COLO668 (cell line): ENCODE data around the gene ADCY7.

ENCODE experiments used
- DNase-seq: peaks from one replicate; lab custom pipeline; 2025; ENCODE audit not compliant: unreplicated experiment; lab: John Stamatoyannopoulos, UW

ADCY7 gene

GRCh38 chr16:50310308-50311133, 44.2 kb downstream of the ADCY7 start:
- DNase-seq: no peak

DNA sequence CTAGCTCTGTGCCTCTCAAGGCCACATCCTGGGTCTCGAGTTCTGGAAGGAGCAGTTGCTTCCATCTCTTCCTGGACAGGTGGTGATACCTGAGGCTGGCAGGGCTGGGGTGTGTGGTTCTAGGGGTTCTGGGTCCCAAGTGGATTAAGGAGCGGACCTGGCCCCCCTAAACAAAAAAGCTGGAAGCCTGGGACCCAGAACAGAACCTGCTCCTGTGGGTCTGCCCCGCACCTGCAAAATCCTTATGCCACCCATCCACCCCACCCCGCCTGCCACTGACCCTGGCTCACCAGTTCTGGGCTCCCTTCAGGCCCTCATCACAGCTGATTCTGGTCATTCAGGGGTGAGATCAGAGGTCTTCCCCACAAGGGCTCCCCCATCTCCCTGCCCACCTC, 44.8 kb downstream of the ADCY7 start:
- DNase-seq: no peak

DNA sequence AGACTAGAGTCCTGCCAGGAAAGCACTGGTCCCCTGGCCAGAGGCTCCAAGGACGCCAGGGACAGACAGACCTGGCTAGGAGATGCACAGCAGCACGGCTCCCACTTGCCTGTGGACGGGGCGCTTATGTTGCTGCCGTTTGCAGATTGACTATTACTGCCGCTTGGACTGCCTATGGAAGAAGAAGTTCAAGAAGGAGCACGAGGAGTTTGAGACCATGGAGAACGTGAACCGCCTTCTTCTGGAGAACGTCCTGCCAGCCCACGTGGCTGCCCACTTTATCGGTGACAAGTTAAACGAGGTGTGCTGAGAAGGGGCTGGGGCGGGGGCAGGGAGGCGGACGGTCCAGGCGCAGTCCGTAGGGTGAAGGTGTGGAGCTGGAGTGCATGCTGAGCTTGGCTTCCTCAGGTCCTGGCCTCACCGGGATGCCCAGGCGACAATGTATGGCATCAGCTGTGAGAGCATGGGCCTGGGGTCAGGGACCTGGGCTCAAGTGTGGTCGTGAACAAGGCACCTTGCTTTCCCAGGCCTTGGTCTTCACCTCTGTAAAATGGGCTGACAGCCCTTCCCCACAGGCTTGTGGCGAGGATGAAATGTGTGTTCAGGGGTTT, 45.6 kb downstream of the ADCY7 start:
- no peak for DNase-seq

DNA sequence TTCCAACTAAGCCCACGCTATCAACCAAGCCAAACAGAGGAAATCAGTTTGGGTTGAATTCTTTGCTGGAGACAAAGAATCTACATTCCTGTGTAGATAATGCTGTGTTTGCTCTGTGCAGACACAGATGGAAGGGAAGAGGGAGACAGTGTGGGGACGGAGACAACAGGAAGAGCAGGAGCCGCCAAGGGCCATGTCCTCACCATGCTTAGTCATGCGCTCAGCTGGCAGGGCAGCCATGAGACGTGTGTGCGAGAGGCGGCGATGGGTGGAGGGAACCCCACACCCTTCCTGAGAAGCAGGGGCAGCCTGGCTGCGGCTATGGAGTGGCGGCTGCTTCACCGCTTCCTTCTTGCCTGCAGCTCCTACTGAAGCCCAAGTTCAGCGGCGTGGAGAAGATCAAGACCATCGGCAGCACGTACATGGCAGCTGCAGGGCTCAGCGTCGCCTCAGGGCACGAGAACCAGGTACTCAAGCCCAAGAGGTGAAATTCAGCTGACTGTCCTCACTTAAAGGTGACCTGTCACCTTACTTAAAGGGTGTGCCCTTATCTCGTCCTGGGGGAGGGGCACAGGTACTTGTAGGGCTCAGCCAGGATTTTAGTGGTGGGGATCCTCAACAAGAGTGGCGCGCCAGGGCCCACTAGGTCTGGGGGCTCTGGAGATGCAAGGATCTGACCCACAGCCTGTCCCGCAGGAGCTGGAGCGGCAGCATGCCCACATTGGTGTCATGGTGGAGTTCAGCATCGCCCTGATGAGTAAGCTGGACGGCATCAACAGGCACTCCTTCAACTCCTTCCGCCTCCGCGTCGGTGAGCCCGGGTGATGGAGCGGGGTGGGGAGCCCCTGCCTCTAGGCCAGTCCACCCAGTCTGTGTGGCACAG, 47.5 kb downstream of the ADCY7 start:
- no peak for DNase-seq

GRCh38 chr16:50314665-50315064, 48.3 kb downstream of the ADCY7 start:
- DNase-seq: no peak

GRCh38 chr16:50315346-50315997, 49.1 kb downstream of the ADCY7 start:
- no peak for DNase-seq

GRCh38 chr16:50316102-50316847, 49.9 kb downstream of the ADCY7 start:
- no peak for DNase-seq

- DNase-seq: no peak
These were observed 50.7 kb downstream of the ADCY7 start for GRCh38 chr16:50316848-50317630.

- DNase-seq: no peak
These were observed 52.6 kb downstream of the ADCY7 start for GRCh38 chr16:50318796-50319578.

DNA sequence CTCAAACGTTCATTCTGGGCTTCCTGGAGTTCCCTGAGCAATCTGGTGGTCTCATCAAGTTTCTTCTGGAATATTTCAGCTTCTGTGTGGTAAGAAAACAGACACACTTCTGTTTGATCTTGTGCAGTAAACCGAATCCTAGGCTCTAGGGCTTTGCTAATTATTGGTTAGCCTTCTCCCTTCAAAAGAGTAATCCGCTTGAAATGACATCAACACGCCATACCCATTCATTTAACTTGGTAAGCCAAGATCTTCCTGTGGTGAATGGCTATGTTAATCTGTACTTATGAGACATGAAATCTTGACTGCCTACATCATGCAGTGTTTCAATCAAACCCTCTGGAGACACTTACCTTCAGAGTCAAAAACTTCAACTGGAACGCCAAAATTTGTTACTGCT, 54.0 kb downstream of the ADCY7 start:
- no peak for DNase-seq

GRCh38 chr16:50322333-50322732, 56.0 kb downstream of the ADCY7 start:
- no peak for DNase-seq

- DNase-seq: no peak
These were observed 57.1 kb downstream of the ADCY7 start for GRCh38 chr16:50323335-50324011.

- no peak for DNase-seq
These were observed 58.0 kb downstream of the ADCY7 start for GRCh38 chr16:50324345-50324744.

DNA sequence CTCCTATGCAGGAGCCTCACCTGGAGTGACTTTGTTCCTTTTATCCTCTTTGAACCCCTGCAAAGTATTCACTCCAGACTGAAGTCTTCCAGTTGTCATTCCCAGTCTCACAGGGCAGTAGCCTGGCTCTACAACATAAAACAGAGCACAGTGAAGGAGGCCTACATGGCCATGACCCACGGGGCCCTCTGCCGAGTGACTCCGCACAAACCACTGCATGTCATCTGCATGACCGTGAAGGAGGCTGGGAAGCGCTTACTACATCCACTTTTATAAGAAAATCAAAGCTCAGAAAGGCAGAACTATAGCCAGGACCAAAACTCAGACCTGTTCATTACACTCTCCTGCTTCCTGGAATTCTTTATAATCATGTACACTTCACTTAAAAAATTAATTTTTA, 59.9 kb downstream of the ADCY7 start:
- no peak for DNase-seq

GRCh38 chr16:50326835-50327465, 60.6 kb downstream of the ADCY7 start:
- no peak for DNase-seq

DNA sequence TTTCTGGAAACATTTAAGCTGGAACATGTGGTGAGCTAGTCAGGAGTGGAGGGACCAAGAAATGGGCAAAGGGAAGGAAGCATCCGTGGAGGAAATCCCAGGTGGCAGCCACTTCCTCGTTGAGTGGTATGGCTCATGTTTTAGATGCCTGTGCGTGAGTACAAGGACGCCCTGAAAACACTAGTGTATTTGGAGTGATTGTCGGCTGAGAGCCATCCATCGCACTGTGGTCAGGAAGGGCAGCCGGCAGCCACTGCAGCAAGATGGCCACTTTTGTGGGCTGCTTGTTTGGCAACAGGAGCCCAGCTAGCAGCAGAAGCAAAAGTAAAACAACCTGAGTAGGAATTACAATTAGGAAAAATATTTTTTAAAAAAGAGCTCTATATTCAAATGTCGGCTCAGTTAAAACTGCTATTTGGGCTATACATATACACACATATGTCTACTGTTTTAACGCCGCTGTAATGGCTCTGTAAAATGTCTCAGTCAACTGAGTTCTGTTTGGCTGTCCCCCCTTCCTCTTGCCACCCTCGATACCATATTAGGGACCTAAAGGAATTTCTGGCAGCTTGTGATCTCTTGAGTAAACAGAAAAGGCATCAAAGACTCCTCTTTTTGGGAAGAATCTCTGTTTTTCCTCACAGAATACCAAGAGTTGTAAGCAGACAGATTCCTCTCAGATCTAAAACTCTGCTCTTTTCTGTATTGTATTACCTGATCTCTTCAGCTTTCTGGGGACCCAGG, 63.3 kb downstream of the ADCY7 start:
- DNase-seq: no peak

DNA sequence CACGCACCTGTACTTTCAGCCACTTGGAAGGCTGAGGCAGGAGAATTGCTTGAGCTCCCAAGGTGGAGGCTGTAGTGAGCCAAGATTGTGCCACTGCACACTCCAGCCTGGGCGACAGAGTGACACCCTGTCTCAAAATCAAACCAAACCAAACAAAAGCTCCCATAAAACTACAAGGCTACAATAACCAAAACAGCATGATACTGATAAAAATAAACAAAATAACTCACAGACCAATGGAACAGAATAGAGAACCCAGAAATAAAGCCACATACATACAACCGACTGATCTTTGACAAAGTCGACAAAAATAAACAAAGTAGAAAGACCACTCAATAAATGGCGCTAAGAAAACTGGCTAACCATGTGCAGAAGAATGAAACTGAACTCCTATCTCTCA, 65.2 kb downstream of the ADCY7 start:
- no peak for DNase-seq
